T-helper 22 cell (primary cell): ENCODE data around the gene AHDC1.
"Not testable (repeated sequence)": the region's sequence is repeated elsewhere in the genome, so short reads cannot be mapped to it uniquely, and the experiment has no call there.

ENCODE experiments used
- DNase-seq: peaks from one replicate; pipeline ENCODE4 v3.0.0-alpha.2; 2020; ENCODE audit warnings: low read depth

Gene AHDC1

GRCh38 chr1:27513528-27513927 is 90.4 kb downstream of the AHDC1 start:
- no peak for DNase-seq

- no peak for DNase-seq
These were observed 94.5 kb downstream of the AHDC1 start for GRCh38 chr1:27509127-27510080.

- DNase-seq: no peak
These were observed 95.8 kb downstream of the AHDC1 start for GRCh38 chr1:27507960-27508665.

DNA sequence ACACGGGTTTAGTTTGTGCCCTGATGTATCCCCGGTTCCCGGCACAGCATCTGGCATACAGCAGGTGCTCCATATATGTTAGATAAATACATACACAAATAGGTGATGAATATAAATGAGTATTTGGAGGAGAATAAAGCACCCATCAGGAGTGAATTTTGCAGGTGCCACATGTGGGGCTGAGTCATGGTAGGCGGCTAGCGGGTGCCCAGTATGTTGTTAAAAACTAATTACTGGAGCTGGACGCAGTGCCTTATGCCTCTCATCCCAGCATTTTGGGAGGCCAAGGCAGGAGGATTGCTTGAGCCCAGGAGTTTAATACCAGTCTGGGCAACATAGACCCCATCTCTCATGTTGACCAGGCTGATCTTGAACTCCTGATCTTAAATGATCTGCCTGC is 97.2 kb downstream of the AHDC1 start:
- DNase-seq: no peak

- no peak for DNase-seq
These were observed 98.6 kb downstream of the AHDC1 start for GRCh38 chr1:27505420-27505680.

GRCh38 chr1:27504588-27505419 is 99.1 kb downstream of the AHDC1 start:
- no peak for DNase-seq

- DNase-seq: no peak
These were observed 99.9 kb downstream of the AHDC1 start for GRCh38 chr1:27503844-27504587.

DNA sequence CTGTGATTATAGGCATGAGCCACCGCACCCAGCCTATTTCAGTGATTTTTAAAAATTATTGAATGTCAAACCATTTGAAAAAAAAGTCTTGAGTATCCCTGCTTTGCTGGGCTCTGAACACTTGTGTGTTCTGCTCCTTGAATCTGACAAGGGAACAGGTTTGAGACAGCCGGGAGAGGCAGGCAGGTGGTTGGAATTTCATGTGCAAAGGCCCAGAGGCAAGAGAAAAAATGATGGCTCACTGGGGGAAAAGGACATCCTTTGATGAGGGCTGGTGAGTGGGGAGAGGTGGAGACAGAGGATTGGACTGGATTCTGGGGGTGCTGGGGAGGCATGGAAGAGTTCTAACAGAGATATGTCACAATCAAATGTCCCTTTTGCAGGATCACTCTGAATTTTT is 100.9 kb downstream of the AHDC1 start:
- no peak for DNase-seq

- not testable (repeated sequence) for DNase-seq
These were observed 102.8 kb downstream of the AHDC1 start for GRCh38 chr1:27501159-27501558.

DNA sequence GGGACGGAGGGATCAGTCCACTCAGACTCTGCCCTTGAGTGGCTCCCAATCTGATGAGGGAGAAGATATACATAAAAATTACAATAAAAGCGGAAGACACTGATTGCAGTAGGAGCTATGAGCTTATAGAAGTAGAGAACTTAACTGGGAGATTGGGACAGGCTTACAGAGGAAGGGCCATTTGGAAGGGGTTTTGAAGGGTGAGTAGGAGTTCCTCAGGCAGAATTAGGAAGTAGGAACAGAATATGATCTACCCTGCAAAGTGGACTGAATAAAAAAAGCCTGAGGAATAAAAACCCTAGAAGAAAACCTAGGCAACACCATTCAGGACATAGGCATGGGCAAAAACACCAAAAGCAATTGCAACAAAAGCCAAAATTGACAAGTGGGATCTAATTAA is 104.8 kb downstream of the AHDC1 start:
- no peak for DNase-seq

DNA sequence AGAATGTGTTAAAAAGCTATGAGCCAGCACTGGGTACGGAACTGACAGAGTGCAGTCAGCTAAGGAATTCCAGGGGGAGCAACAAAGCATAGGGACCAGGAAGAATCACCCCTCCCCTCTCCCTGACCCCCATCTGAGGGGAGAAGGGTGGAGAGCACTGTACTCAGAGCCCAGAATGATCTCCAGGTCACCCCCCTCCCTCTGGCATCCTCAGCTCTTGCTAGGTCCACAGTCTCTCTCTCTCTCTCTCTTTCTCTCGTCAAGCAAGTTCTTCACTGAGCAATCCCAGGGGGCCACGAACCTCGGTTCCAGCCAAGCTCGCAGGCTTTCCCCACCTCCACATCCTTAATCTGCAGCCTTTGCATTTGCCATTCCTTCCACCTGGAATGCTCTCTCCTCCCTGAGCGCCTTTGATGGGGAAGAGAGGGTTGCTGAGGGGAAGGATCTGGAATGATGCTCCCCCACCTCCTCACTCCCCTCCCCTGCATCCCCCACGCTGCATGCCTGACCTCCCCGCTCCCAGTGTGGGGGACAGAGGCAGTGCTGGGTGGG is 107.3 kb downstream of the AHDC1 start:
- DNase-seq: no peak

DNA sequence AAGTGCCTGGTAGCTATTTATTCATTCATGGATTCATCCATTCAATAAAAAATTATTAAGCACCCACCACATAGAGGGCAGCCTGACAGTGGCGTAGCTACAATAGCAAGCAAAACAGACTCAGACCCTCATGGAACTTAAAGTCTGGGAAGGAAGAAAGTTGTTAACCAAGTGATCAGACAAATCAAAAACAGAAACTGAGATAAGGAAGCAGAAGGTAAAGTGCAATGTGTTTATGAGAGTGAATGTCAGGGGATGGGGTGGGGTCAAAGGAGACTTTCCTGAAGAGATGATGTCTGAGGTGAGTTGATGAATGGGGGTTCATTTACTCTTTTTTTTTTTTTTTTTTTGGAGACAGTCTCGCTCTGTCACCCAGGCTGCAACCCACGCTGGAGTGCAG is 111.1 kb downstream of the AHDC1 start:
- no peak for DNase-seq

GRCh38 chr1:27491748-27492700 is 111.9 kb downstream of the AHDC1 start:
- DNase-seq: no peak

DNA sequence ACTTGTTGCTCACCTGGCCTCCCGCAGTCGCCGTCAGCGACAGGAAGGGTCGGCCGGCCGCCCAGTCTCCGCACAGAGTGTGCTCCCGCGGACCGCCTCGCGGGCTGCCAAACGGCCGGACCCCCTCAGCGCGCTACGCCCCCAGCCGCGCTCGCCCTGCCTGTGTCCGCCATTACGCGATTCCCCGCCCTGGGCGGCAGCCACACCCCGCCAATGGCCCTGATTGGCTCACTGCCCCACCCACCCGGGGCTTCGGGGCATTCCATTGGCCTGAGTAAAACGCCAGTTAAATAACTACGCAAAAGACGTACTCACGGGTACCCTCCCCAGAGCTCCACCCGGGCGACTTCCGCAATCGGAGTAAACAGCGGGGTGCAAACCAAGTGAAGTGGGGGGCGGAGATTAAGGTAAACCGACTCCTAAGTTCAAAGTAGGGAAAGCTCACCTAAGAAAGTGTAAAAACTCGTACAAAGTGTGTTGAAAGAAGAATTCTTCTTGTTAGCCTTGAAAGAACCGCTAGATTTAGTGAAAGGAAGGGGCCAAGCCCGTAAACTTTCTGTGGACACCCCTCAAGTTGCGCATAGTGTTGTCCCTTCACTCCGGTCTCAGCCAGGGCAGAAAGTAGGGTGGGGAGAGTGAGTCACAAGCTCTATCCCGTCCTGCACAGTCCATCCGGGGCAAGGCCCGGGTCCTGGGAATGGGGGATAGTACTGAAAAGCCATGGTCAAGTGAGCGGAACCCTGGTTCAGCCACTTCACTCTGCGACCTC is 113.8 kb downstream of the AHDC1 start, which contains the start of gene WASF2:
Gene WASF2 (minus strand): TSS at position 195 of the 769 bp plus-strand sequence. CDS start 61,277 bp downstream, outside the sequence.
- DNase-seq: peak; percentile 94

- DNase-seq: no peak
These were observed 114.4 kb downstream of the AHDC1 start for GRCh38 chr1:27489501-27489972.

DNA sequence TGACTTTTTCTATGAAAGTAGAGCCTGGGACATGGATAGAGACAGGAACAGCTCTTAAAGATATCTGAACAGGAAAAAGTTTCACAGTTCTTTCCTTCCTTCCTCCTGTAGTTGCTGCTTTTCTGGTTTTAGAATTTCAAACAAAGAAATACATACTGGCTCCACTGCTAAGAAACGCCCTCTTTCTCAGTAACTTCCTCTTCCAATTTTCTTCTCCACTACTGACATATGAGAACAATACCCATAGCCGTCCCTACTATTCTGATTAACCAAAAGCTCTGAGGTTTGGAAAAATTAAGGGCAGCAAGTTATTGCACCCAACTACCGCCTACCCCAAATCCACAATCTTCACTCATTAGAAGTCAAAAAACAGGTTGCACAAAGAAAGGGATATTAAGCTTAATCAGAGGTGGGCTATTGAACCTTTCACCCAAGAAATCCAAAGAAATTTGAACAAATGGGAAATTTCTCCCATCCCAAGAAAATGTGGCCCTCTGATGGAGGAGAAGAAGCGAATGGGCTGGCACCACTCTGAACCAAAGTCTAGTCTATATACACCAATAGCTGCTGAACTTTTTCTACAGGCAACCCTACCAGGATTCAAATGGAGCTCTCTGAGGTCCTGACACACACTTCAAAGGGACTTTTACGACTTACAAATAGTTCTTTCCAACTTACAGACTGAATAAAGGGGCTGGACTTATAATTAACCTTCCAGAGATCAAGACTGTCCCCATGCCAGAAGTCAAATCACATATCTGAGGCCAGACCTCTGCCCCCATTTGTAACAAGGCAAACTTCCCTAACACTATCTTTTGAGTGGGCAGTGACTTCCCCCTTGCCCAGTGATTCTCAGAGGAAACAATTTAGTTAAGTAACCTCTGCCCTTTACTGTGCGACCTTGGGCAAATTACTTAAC is 115.7 kb downstream of the AHDC1 start:
- DNase-seq: no peak

DNA sequence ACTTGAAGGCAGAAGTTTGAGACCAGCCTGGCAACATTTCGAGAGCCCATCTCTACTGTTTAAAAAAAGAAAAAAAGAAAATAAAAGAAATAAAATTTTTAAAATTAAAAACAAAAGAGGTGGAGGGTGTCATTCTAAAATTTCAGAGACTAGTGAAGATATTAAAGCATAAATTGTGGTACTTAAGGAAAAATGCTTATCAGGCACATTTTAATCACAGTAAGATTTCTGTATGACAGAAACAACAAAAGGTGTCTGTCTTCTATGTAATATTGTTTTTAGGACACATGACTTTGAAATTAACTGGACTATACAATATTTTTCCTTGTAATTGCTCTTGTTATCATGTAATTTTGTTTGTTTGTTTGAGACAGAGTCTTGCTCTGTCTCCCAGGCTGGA is 118.6 kb downstream of the AHDC1 start:
- no peak for DNase-seq
